Lower lobe of right lung (tissue), 2 donors: ENCODE results near the gene TNFRSF12A. TPM values are rescaled to one million over a fixed set of nuclear protein-coding genes. Genes with fewer than 3 reads are reported as not detected.
"Not testable (repeated sequence)": the region's sequence is repeated elsewhere in the genome, so short reads cannot be mapped to it uniquely, and the experiment has no call there.

Source experiments
- ATAC-seq, 2 donors: fragments of 200-7000 bp; cut with Tn5 transposase; one replicate each; pipeline ENCODE4 v1.9.1; 2020 to 2022; ENCODE audit warnings: mild to moderate bottlenecking in 2 of 2, moderate library complexity in 2 of 2
- DNase-seq: peaks from one replicate; pipeline ENCODE4 v3.0.0-alpha.2; 2020
- H3K27ac ChIP-seq: fragments of 200-600 bp; one replicate; pipeline ENCODE4 v1.8.0; 2022
- H3K27me3 ChIP-seq: fragments of 200-600 bp; one replicate; pipeline ENCODE4 v1.8.0; 2022; ENCODE audit warnings: low read depth
- H3K36me3 ChIP-seq: fragments of 200-600 bp; one replicate; pipeline ENCODE4 v1.8.0; 2022; ENCODE audit warnings: mild to moderate bottlenecking
- H3K4me1 ChIP-seq: fragments of 200-600 bp; one replicate; pipeline ENCODE4 v1.8.0; 2022
- H3K4me3 ChIP-seq: fragments of 200-600 bp; one replicate; pipeline ENCODE4 v1.8.0; 2022; ENCODE audit warnings: mild to moderate bottlenecking
- H3K9me3 ChIP-seq: fragments of 200-600 bp; one replicate; pipeline ENCODE4 v1.8.0; 2022
- CTCF ChIP-seq: fragments of 200-600 bp; IDR thresholded peaks from one replicate; pipeline ENCODE4 v1.8.0; 2022; ENCODE audit warnings: antibody characterized with exemption, mild to moderate bottlenecking
- intact Hi-C: fragments of 100-400 bp; cut with DNase I; formaldehyde crosslinking; loops from one replicate; pipeline ENCODE4 v1.11.0; 2022
- total RNA-seq: library from RNA; stranded (reverse); fragmentation: NEBNext Ultra II Directional; extraction: Animal tissue kit (Norgen Biotek cat#: 25700); gene quantifications from one replicate; pipeline ENCODE4 v1.2.1, GENCODE V29; 2021
- donor health status: DM: no; HTN: yes; CAD: no; lungs with severe emphysema.

The TNFRSF12A gene
- total RNA-seq, 1 donor from 2014 or later, result 28.8 TPM

- intact Hi-C loops, result no loop called here
- no peak for TF ChIP-seq CTCF
- Histone ChIP-seq H3K36me3 (peaks cover 4% of the 10 kb centered on the region), H3K4me1 (peaks cover 26% of the 10 kb centered on the region), H3K4me3 (peak overlapping the region; percentile 59), H3K9me3 (no peaks in the 10 kb centered on the region), H3K27ac (peak overlapping the region; percentile 80), H3K27me3 (no peaks in the 10 kb centered on the region)
- DNase-seq (no peak), ATAC-seq (peak; percentile 10 to 25)
These were observed 45.7 kb downstream of the TNFRSF12A start for GRCh38 chr16:3065742-3066439.

DNA sequence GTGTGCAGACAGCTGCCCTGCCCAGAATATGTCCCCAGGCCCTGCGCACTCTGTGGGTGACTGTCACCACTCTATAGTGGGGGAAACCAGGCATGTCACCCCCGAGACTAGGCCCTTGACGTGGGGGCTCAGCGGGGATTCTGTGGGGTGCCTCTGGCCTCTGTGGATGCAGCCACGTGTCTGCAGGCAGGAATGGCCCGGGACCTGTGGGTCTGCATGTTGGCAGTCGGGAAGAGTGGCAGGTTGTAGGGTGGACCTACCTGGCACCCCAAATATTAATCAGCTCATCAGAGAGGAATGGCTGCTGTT lies 46.2 kb downstream of the TNFRSF12A start:
- no peak for TF ChIP-seq CTCF
- no peaks in the 10 kb centered on the region for H3K9me3 ChIP-seq
- intact Hi-C loops, result no loop called here
- ATAC-seq (peak in 1 of 2 donors; percentile 10), DNase-seq (no peak)
- no peaks in the 10 kb centered on the region for H3K27me3 ChIP-seq
- H3K36me3 ChIP-seq, result peaks cover 4% of the 10 kb centered on the region
- H3K4me1 ChIP-seq, result peaks cover 26% of the 10 kb centered on the region
- peak overlapping the region; percentile 80 for H3K27ac ChIP-seq
- H3K4me3 ChIP-seq, result peak overlapping the region; percentile 59

DNA sequence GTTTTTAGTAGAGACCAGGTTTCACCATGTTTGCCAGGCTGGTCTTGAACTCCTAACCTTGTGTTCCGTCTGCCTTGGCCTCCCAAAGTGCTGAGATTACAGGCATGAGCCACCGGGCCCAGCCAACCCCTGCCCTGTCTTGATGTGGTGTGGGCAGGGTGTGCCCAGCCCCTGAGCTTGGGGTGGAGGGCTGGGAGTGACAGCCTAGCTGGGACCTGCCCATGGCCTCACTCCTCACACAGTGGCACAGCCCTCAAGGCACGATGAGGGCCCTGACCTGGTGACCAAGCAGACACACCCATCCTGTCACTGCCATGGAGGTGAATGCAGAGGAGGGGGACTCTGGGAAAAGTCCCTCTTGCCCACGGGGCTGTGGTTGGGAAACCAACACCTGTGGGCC lies 48.3 kb downstream of the TNFRSF12A start:
- H3K36me3 ChIP-seq, result peaks cover 4% of the 10 kb centered on the region
- peak overlapping the region; percentile 25 for H3K4me3 ChIP-seq
- no peaks in the 10 kb centered on the region for H3K27me3 ChIP-seq
- TF ChIP-seq CTCF, result no peak
- intact Hi-C loops, result no loop called here
- DNase-seq, result no peak
- no peaks in the 10 kb centered on the region for H3K9me3 ChIP-seq
- peak overlapping the region; percentile 36 for H3K27ac ChIP-seq
- peak in 1 of 2 donors; percentile 3 for ATAC-seq
- peaks cover 15% of the 10 kb centered on the region for H3K4me1 ChIP-seq

GRCh38 chr16:3069146-3069545 lies 49.0 kb downstream of the TNFRSF12A start:
- H3K4me3 ChIP-seq, H3K27ac ChIP-seq, ATAC-seq, H3K36me3 ChIP-seq, intact Hi-C loops, H3K27me3 ChIP-seq, H3K9me3 ChIP-seq, DNase-seq: not testable (repeated sequence)
- H3K4me1 ChIP-seq, result peaks cover 15% of the 10 kb centered on the region

DNA sequence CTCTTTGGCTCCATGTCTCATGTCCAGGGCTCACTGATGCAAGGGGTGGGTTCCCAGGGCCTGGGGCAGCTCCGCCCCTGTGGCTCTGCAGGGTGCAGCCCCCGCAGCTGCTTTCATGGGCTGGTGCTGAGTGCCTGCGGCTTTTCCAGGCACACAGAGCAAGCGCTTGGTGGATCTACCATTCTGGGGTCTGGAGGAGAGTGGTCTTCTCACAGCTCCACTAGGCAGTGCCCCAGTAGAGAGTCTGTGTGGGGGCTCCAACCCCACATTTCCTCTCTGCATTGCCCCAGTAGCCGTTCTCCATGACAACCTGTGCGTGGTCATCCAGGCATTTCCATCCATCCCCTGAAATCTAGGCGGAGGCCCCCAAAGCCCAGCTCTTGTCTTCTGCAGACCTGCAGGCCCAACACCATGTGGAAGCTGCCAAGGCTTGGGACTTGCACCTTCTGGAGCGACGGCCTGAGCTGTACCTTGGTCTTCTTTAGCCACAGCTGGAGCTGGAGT lies 50.5 kb downstream of the TNFRSF12A start:
- ATAC-seq (no peak), DNase-seq (no peak)
- peaks cover 4% of the 10 kb centered on the region for H3K36me3 ChIP-seq
- no peak for TF ChIP-seq CTCF
- no peaks in the 10 kb centered on the region for H3K27me3 ChIP-seq
- no peaks in the 10 kb centered on the region for H3K9me3 ChIP-seq
- peaks cover 3% of the 10 kb centered on the region for H3K4me1 ChIP-seq
- H3K27ac ChIP-seq, result no peak overlapping the region
- intact Hi-C loops, result no loop called here
- no peak overlapping the region for H3K4me3 ChIP-seq

DNA sequence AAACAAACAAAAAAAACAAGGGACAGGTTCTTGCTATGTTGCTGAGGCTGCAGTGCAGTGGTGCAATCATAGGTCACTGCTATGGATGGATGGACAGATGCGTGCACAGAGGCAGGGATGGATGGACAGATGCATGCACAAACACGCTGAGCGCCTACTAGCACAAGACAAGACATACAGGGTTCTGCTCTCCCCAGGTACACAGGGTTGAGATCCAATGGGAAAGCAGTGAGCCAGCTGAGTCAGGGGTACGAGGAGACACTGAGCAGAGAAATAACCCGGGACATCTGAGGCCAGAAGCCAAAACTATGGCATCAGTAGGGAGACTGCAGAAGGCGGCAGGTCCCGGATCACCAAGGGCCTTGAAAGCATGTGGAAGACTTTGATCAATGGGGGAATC lies 51.5 kb downstream of the TNFRSF12A start:
- no peak overlapping the region for H3K27ac ChIP-seq
- H3K4me1 ChIP-seq, result no peaks in the 10 kb centered on the region
- peaks cover 4% of the 10 kb centered on the region for H3K36me3 ChIP-seq
- DNase-seq, result no peak
- no peak for ATAC-seq
- H3K9me3 ChIP-seq, result no peaks in the 10 kb centered on the region
- TF ChIP-seq CTCF, result no peak
- intact Hi-C loops, result no loop called here
- H3K27me3 ChIP-seq, result no peaks in the 10 kb centered on the region
- H3K4me3 ChIP-seq, result no peak overlapping the region
